Activated gamma-delta T cell treated with Interleukin-2 at 50 U/mL for 16 hours (primary cell): ENCODE data around the gene ATP6V0D1.
"Not testable (repeated sequence)": the region's sequence is repeated elsewhere in the genome, so short reads cannot be mapped to it uniquely, and the experiment has no call there.

Experiments
- DNase-seq: peaks from one replicate; pipeline ENCODE4 v3.0.0-alpha.2; 2020

The ATP6V0D1 gene

DNA sequence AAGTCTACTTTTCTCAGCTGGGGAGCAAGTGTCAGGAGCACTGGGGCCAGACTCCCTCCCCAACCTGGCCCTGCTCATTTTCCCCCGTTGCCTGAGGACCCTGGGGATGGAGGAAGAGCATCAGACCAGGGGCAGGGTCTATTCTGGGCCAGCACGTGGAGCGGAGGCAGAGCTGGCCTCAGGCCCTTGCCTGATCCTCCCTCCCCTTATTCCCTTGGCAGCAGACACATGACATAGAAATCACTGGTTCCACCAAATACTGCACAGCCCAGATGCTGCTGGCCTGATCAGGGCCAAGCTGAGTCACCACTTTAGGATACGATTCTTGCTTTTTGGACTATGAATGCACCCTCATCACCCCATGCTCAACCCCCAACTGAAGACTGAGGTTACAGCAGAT is 18.1 kb upstream of the ATP6V0D1 start:
- DNase-seq: no peak

DNA sequence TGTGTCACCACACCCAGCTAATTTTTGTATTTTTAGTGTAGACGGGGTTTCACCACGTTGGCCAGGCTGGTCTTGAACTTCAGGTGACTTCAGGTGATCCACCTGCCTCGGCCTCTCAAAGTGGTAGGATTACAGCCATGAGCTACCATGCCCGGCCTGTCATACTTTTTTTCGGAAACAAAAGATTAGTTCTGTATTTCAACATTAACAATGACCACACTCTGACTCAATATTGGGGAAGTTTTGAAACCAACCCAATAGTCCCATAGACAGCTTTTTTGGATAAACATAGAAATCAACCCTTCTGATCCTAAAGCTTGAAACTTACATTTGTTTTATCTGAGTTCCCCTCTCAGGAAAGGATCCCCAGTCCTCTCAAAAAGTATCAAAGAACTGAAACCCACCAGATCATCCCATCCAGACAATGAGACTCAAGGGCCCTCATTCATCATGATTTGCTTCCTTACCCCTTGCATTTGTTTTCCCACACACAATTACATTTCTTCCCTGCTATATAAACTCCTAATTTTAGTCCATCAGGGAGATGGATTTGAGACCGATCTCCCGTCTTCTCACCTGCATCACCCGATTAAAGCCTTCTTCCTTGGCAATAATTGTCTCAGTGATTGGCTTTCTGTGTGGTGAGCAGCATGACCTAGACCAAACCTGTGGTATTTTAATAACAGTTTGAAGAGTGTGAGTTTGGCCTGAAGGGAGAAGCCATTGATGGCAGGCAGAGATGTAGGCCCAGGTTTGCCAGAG is 9.6 kb upstream of the ATP6V0D1 start:
- DNase-seq: no peak

DNA sequence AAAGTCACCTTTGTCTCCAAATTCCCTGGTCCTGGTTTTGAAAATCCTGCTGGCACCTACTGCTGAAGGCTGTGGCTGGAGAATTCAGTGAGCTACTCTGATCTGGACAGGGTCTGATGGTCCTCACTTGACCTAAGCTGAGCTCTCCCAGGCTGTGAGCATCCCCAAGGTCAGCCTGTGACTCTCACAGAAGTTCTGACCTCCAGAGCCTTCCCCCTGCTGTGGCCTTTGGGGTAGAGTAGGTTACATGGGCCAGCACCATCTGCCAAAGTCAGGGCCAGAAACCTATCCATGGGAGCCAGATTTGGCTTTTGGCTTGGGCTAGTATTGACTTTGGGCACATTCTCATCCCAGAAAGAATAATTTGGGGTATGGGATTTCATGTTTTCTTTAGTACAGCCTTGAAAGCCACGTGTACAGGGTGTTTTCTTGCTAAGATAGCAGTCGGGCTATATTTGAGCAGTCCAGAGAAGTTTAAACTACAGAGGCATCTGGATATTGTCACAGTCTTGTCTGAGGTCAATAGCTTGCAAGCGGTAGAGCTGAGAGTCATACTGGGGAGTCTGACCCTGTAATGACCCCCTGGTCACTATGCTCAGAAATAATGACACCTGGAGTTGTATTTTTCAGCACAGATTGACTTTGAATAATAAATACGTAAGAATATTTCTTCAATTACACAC is 8.6 kb upstream of the ATP6V0D1 start:
- DNase-seq: no peak

DNA sequence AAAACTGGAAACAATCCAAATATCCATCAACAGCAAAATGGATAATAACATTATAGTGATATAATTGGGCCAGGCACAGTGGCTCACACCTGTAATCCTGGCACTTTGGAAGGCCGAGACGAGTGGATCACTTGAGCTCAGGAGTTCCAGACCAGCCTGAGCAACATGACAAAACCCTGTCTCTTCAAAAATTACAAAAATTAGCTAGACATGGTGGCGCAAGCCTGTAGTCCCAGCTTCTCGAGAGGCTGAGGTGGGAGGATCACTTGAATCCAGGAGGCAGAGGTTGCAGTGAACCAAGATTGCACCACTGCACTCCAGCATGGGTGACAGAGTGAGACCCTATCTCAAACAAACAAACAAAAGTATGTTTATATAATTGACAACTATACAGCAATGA is 6.6 kb upstream of the ATP6V0D1 start:
- DNase-seq: not testable (repeated sequence)

DNA sequence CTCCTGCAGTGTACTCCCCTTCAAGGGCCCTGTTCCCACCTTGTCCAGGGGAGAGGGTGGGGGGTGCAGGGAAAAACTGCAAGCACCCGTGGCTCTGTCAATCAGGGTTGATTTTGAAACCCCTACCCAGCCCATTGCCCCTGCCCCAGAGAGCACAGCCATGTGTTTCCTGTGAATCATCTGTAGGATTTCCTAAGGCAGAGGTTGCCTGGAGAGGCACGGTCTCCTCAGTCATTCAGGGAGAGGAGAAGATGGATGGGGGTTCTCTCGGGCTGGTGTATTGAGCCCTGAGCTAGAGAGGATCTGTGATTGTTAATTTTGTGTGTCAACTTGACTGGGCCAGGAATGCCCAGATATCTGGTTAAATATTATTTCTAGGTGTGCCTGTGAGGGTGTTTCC is 5.8 kb upstream of the ATP6V0D1 start:
- no peak for DNase-seq

DNA sequence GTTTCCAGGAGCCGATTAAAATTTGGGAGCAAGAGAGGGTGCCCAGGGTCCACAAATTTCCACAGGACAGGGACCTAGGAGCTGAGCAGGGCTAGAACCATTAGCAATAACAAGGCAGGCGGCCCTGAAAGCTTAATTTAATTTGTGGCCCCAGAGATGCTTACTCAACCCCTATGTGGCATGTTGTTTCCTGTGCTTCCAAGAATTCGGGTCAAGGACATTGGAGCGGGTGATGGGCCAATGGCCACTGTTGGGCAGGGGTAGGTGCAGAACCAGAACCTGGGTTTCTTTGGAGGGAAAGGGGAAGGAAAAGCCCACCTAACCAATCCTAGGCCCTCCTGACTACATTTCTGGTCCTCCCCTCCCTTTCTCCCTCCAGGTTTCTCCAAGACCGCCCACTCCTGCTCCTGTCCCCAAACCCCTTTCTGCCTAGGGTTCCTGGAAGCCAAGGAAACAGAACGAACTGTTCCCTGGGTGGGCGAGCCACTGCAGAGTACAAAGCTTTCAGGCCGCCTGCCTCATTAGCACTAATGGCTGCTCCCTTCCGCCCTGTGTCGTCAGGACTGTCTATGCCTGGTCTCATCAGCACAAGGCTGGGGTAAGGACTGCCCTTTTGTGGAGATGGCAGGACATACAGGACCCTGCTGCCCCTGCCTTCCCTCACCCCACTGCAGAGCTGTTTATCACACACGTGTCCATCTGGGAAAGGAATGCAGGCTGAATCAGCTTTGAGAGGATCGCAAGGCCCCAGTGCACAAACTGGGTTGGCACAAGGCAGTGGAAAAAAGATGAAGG is 3.0 kb upstream of the ATP6V0D1 start:
- DNase-seq: no peak

DNA sequence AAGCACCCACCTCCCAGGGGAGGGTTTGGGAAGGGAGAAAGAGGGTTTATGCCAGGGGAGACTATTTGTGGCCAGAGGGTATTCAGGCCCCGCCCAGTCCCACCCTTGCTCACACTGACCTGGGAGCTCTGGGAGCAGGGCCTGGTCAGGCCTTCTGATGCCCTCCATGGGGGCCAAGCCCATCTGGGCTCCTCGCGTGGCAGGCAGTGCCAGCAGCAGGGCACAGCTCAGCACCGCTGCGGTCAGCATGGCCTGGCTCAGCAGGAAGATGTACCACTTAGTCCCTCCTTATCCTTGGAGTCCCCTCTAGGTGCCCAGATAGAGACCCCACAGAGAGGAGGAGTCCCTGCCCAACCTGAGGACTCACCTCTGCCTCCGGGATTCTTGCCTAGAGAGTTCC is 2.2 kb upstream of the ATP6V0D1 start, which contains the start of gene AGRP:
Gene AGRP, minus strand, starts transcription at position 398 of the 400 bp plus-strand sequence. Its CDS starts 149 bp downstream, at position 249.
- DNase-seq: no peak

DNA sequence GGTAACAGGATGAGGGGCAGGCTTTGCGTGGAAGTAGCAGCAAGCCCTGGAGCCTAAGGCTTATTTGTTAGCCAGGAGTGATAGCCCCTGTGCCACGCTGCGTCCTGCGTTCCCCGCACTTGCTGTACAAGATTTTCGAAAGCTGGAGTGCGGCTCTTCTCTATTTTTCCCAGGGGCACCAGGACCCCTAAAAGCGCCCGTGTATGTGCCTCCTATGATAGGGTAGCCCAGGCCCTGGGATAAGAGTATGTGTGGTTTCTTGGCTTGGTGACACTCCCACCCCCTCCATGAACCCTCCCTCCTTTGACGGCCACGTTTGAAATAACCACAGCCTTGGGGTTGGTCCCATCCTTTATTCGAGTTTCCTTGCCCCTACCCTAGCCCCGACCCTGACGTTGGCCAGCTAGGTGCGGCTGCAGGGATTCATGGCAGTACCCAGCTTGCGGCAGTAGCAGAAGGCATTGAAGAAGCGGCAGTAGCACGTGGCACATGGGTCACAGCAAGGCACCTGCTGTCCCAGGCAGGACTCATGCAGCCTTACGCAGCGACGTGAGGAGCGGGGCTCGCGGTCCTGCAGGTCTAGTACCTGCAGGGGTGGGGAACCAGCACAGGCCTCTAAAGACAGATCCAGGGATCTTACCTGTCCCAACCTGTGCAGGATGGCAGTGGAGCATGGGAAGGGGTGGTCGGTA is 1.4 kb upstream of the ATP6V0D1 start:
- DNase-seq: no peak

DNA sequence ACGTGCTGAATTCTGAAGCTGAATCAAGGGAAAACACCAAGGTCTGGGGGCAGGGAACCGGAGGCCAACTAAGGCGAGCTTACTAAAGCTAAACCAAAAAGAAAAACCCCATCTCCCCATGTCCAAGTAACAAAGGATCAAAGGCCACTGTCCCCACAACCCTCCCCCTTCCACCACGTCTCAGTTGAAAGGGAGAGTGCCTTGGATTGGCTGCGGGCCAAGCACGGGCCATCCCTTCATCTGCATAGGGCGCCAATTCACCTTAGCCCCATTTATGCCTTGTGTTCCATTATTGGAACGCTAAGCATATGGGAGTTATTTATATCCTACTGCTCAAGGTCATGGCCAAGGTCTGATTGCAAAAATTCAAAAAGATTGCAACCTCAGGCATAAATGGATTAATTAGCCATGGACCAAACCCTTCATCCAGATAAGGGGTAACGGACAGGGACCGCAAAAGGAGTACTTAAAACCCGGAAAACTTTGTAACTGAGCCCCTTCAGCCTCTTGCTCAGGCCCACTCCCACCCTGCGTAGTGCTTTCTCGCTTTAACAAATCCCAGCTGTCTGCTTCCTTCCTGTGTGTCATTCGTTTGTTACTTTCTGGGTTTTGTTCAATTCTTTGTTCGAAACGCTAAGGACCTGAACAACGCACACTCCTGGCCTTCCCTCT is 740 bp upstream of the ATP6V0D1 start:
- peak; percentile 31 for DNase-seq

DNA sequence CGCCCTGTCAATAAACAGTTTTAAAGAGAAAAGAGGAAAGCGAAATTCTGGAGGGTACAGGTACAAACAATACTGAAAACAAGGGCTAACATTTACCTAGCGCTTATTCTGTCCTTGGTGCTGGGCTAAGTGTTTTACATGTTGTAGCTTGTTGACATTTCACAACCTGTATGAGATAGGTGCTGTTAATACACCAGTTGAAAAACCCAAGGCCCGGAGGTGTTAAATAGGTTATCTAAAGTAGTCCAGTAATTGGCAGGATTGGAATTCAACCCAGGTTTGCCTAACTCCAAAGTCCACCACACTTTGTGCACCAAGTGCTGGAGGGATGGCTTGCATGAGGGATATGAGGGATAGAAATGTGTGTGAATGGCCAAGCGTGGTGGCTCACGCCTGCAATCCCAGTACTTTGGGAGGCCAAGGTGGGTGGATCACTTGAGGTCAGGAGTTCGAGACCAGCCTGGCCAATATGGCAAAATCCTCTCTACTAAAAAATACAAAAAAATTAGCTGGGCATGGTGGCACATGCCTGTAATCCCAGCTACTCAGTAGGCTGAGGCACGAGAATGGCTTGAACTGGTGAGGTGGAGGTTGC is 2.9 kb downstream of the ATP6V0D1 start:
- DNase-seq: no peak

DNA sequence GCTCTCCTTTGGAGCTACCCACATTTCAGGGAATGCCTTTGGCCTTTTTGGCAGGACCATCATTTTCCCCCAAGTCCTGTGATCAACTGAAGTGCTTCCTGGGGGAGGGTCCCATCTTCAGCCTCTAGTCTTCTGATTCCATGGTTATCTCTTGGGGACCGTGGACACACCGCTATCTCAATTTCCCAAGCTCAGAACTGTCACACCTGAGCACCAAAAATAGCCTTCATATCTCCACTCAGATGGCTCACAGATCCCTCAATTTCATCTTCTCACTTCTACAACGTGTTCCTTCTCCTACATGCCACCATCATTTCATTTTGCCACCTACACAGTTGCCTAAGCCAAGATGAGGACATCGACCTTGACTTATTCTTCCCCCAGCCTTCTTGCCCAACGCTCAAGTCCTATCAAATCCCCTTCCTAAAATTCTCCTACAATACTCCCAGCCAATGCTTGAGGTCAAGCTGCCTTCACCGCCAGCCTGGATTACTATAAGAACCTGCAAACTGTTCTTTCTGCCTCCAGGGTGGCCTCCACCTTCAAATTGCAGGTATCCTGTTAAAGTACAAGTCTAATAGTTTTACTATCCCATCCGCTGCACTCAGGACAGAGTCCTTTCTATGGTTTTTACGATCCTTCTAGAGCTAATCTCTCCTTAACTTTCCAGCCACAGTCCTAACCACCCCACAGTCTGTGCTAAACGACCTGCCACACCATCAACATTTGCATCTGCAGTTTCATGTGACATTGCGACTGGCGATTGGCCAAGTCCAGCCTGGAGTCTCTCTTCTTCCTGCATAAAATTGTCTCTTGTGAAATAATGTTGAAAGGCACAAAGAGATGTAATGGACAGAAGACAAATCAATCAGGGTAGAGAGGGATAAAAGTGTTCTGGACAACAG is 6.2 kb downstream of the ATP6V0D1 start:
- DNase-seq: no peak

DNA sequence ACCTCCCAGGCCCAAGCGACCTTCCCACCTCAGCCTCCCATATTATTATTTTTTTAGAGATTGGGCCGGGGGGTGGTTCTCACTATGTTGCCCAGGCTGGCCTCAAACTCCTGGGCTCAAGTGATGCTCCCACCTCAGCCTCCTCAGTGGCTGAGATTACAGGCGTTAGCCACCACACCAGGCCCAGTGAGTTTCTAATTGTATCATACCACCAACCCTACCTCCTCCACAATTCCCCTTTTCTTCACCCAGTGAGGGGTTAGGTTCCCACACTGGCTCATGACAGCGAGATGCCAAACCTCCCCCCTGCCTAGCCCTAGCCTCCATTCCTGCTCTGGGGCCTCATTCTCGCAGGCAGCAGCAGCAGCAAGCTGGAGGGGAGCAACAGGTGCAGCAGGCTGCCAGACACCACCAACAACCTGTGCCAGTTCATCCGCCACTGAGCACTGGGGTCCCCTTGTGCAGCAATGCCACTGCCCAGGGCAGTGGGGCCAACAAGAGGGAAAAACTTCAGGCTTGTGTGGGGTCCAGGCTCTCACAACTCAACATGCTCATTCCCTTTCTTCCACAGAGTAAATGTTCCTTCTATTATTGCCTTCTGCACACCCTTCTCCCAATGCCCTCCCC is 9.1 kb downstream of the ATP6V0D1 start:
- no peak for DNase-seq

DNA sequence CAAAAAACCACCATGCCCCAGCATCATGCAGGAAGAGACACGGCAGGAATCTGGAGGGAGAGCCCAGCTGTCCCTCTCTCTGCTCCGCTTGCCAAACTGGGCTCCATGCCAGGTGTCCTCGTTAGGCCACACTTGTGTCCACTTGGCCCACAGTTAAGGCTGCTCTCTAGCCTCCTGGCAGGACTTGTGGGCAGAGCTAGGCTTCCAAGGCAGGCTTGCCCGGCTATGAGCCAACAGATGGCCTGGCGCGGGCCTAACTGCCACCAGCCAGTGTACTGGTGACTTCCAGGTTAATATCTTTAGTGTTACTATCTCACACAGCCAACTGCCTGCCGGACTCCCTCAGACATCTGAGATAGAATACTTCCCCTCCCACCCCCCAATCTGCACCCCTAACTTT is 10.6 kb downstream of the ATP6V0D1 start:
- DNase-seq: no peak

DNA sequence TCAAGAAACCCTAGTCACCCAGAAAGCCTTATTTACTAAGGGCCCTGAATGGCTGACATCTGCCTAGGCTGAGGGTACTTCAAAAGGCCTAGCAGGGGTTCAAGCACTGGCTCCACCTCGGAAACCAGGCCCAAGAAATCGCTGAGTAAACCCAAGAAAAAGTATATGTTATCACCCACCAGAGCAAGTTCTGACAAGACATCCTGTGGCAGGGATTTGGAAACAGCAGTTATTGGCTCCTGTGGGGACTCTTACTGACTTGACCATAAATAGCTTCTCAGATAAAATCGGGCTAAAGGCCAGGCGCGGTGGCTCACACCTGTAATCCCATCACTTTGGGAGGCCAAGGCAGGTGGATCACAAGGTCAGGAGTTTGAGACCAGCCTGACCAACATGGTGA is 12.2 kb downstream of the ATP6V0D1 start:
- no peak for DNase-seq

DNA sequence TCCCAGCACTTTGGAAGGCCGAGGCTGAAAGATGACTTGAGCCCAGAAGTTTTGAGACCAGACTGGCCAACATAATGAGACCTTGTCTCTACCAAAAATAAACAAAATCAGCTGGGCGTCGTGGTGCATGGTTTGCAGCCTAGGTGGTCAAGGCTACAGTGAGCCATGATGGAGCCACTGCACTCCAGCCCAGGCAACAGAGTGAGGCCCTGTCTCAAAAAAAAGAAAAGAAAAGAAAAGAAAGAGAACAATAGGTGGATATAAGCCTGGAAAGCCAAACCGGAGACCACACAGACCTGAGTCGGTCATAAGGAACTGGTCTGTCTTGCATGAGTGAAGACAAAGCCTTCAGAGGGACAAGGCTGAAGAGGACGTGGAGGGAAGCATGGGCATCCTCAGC is 14.4 kb downstream of the ATP6V0D1 start:
- DNase-seq: no peak

DNA sequence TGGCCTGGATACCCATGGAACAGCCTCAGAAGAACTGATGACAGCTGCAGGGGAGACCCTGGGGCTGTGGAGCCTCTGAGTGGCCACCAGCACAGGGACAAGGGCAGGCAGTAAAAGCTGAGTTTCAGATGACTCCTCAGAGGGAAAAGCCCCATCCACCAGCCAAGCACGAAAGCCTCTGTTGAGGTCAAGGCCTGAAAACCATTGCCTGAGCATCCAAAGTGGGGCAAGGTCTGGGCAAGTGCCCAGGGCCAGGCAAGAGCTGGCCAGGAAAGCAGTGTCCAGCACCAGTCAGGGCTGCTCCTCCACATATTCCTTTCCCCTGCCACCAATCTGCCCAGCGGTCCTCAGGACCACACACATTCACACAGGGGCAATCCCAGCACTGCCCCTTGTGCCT is 16.4 kb downstream of the ATP6V0D1 start:
- no peak for DNase-seq

DNA sequence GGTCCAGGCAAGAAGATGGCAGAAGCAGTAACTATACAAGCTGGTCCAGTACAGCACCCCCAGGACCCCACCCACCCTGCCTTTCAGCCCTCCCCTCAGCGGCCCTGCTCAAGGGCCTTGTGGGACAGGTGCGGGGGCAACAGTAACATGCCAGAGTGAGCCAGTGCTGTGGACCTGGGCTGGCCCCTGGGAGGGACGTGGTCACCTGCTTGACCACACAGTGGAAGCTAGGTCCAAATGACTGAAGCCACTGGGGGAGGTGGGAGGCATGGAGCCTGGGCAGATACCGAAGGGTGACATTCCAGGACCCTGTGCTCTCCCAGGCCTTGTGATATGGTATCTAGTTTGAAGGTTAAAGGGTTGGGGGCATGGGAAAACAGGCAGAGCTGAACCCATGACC is 17.3 kb downstream of the ATP6V0D1 start:
- DNase-seq: no peak

DNA sequence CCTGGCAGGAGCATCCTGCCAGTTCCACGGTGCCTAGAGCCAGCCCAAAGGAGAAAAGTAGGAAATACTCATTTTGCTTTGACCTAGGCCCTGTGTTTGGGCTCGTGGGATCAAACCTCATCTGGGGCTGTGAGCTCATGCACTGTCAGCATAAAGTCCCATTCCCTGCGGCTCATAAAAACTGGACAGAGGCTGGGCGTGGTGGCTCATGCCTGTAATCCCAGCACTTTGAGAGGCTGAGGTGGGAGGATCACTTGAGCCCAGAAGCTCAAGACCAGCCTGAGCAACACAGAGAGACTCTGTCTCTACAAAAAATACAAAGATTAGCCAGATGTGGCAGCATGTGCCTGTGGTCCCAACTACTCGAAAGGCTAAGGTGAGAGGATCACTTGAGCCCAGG is 17.9 kb downstream of the ATP6V0D1 start:
- DNase-seq: no peak

DNA sequence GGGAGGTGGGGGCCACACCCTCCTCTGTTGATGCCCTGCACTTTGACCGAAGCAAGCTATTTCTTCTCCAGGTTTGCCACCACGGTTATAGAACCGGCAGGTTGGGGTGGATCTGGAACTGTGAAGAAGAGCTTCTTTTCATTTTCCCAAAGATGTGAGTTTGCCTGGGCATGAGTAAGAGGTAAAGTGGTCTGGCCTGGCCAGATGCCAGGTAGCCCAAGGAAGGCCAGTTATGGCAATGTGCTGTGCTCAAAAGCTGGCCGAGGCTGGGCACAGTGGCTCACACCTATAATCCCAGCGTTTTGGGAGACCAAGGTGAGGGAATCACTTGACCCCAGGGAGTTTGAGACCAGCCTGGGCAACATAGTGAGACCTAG is 18.7 kb downstream of the ATP6V0D1 start:
- DNase-seq: no peak

DNA sequence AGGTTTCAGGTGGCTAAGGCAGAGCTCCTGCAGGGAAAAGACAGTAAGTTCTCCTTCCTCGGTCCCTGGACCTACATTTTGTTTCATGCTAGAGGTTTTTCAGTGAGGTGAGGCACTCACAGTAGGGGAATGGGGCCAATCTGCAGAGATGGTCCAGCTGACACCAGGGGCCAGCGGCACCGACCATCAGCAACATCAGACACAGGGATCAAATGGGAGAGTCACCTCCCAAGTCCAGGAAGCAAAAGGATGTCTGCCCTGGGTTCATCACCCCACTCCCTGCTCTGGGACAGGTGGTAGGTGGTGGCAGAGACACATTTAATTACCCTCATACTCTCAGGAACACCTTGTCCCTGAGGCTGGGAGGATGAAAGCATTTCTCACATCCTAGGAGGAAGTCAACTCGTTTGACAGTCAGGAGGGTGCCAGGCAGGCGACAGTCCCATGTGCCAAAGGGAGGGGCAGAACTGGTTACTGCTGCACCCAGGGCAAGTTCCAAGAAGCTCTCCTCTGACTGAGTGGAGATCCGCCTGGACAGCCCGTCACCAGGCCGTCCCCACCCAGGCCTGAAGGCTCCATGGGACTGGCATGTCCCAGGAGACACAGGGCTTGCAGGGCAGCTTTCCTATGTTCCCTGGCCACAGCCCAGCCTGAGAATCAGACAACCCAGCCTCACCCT is 19.2 kb downstream of the ATP6V0D1 start:
- no peak for DNase-seq
